Lung microvascular endothelial cell (primary cell): ENCODE measurements around the gene URM1. TPM values are rescaled to one million over a fixed set of nuclear protein-coding genes. Genes with fewer than 3 reads are reported as not detected.
"Not testable (repeated sequence)": the region's sequence is repeated elsewhere in the genome, so short reads cannot be mapped to it uniquely, and the experiment has no call there.

Experiments
- DNase-seq, 2 donors: peaks; one replicate each; pipeline versions ENCODE4 v3.0.0 to v3.0.0-alpha.2; 2010; ENCODE audit warnings: low read depth in 2 of 2
- total RNA-seq: library from RNA; depleted of rRNA; stranded (reverse); fragments of >200 nt; gene quantifications from 2 replicates; pipeline ENCODE4 v1.2.1, GENCODE V29; 2014

Gene URM1
- total RNA-seq: 36.0 and 46.4 TPM in 2 replicates

DNA sequence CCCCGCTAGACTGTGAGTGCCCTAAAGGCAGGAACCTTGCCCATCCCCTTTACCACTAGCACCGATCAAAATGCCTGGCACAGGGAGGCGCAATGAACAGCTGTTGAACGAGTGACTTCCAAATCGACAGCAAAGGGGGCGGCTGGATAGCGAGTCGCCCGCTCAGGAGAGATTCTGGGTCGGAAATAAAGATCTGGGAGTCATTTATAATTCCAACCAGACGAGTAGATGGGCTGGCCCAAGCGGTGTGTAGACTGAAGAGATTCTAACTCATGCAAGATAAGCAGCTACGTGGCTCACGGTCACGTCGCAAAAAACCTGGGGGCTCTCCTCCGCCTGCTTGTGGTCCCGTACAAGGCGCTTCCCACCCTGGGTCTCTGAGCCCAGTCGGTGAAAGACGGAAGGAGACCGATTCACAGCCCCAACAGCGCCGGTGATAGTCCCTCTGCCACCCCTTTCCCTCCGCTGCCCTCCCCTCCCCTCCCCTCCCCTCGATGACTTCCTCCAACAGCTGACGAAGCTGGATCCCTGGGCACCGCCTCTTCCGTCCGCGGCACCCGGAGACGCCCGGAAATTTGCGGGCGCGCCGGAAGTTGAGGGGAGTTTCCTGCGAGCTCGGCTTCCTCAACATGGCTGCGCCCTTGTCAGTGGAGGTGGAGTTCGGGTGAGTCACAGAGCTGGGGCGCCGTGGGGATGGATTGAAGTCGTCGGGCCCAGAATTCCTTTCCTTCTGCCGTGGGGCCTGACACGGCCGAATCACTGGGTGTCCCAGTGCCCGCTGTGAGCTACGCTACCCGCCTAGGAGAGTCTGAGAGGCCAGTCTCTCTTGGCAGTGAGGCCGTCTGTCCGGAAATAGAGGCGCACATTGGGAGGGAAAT, at the start of gene URM1:
Gene URM1, plus strand, starts transcription at position 623 of the 878 bp plus-strand sequence. Its CDS starts 7 bp downstream, at position 630.
- peak; percentile 96 to 97 for DNase-seq

GRCh38 chr9:128321879-128322403, 49.2 kb upstream of the URM1 start:
- DNase-seq: no peak

GRCh38 chr9:128322404-128323211, 48.6 kb upstream of the URM1 start, which contains the start of the genes COQ4 and TRUB2:
Gene COQ4, plus strand, starts transcription at chr9:128322839. Its CDS starts 20 bp downstream, at chr9:128322859.
Gene TRUB2, minus strand, starts transcription at chr9:128322447. Its CDS starts 39 bp downstream, at chr9:128322408.
- DNase-seq: peak; percentile 96 to 97

GRCh38 chr9:128323212-128323730, 47.9 kb upstream of the URM1 start:
- peak in 1 of 2 donors; percentile 58 for DNase-seq

GRCh38 chr9:128323791-128324190, 47.4 kb upstream of the URM1 start:
- no peak for DNase-seq

- DNase-seq: no peak
These were observed 46.8 kb upstream of the URM1 start for GRCh38 chr9:128324401-128324800.

DNA sequence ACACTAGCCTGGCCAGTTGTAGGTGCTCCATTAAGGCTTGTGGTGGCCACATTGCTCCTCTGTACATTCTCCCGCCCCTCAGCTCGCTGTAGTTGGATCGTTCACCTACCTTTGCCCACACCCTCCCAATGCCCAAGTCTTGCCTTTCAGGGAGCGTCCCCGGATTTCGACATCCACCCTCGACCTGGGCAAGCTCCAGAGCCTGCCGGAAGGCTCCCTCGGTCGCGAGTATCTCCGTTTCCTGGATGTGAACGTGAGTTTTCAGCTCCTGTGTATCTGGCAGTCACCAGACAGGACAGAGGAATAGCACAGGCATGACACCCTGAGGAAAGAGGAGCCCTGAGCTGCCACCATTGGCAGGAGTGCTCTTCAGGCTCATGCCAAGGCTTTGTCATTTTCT, 45.5 kb upstream of the URM1 start:
- DNase-seq: no peak

GRCh38 chr9:128333451-128333869, 37.7 kb upstream of the URM1 start:
- DNase-seq: no peak

DNA sequence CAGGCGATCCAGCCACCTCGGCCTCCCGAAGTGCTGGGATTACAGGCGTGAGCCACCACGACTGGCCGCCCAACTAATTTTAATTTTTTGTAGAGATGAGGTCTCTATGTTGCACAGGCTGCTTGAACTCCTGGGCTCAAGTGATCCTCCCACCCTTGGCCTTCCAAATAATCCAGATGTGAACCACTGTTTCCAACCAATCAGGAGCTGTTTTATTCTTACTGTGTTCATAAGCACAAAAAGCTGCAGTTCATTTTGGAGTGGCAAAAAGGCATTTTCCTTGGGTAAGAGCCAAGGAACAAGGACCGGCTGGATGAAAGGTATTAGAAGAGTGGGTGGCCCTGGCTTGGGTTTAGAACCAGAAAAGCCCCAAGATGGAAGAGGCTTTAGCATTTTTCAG, 36.0 kb upstream of the URM1 start:
- DNase-seq: no peak

DNA sequence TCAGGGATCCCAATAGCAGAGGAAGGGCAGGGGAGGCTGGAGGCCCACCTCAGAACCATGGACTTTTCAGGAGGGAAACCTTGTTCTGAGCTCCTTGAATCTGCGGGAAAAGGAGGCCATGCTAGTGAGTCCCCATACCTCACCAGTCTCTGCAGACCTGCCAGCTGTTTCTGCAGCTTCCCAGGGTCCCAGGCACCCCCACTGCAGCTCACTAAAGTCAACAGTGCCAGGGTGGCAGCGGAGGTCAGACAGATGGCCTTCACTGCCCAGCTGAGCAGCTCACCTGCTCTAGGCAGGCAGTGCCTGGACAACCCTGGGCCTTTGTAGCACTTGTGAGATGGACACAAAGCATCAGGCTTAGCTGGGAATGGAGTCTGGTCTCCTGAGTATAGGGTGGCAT, 35.3 kb upstream of the URM1 start:
- no peak for DNase-seq

DNA sequence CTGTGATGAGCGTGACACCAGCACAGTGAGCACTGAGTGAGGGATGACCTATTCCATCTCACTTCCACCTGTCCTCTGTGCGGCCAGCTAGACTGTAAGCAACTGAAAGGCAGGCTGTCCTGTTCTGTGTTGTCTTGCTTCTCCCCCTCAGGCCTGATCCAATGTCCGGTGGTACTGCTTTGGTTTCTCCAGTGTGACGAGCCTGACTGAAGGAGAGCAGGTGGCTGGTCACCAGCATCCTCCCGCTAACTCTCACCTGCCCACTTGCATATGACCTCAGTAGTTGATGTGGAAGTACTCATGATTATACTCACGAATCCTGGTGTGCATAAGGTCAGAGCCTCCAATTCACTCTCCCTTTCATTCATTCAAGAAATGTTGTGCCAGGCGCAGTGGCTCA, 33.2 kb upstream of the URM1 start:
- no peak for DNase-seq

DNA sequence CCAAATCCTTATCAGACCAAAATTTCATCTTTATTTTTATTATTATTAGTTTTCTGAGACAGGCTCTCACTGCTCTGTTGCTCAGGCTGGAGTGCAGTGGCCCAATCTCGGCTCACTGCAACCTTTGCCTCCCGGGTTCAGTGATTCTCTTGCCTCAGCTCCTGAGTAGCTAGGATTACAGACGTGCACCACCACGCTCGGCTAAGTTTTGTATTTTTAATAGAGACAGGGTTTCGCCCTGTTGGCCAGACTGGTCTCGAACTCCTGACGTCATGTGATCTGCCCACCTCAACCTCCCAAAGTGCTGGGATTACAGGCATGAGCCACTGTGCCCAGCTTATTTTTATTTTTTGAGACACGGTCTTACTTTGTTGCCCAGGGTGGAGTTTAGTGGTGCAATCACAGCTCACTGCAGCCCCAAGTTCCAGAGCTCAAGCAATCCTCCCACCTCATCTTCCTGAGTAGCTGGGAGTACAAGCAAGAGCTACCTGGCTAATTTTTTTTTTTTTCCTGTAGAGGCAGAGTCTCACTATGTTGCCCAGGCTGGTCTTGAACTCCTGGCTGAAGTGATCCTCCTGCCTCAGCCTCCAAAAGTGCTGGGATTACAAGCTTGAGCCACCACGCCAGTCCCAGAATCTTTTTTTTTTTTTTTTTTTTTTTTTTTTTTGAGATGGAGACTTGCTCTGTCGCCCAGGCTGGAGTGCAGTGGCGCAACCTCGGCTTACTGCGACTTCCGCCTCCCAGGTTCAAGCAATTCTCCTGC, 32.1 kb upstream of the URM1 start:
- DNase-seq: not testable (repeated sequence)

DNA sequence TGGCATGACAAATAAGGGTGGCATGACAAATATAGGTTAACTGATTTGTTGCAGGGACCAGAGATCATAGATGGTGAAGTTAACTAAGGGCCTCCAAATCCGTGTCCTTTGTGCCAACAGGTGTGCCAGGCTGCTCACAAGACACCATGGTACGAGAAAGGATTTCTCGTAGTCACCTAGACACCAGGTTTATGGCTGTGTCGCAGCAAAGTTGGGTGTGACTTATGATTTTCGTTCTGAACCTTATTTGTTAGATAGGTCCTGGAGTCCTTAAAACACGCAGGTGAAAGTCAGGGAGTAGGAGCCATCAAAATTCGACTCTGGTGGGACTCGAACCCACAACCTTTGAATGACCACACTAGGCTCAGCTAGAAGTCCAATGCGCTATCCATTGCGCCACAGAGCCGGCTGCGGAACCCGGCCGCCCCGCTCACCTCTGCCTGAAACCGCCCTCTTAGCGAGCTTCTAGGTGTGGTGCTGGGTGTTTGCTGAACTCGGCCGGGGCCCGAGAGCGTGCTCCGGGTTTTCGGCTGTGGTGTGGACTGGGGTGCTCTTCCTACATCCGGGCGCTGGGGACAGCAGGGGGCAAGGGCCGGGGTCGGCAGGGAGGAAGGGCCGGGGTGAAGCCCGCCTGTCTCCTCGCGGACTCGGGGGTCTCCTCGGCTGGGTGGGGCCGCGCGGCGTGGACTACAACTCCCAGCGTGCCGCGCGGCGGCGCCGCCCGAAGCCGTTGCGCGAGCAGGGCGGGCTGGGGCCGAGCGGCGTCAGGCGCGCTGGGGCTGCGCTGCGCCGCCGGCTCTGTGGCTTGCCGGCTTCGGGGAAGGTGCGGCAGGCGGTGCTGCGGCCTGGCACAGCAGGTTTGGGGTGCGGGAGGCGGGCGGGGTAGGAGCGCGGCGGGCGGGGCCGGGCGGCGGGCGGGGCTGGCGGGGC, 31.1 kb upstream of the URM1 start, which contains the start of gene SLC27A4:
Gene SLC27A4, plus strand, starts transcription at position 767 of the 930 bp plus-strand sequence. CDS start 2,606 bp downstream, outside the sequence.
- peak; percentile 79 to 83 for DNase-seq

DNA sequence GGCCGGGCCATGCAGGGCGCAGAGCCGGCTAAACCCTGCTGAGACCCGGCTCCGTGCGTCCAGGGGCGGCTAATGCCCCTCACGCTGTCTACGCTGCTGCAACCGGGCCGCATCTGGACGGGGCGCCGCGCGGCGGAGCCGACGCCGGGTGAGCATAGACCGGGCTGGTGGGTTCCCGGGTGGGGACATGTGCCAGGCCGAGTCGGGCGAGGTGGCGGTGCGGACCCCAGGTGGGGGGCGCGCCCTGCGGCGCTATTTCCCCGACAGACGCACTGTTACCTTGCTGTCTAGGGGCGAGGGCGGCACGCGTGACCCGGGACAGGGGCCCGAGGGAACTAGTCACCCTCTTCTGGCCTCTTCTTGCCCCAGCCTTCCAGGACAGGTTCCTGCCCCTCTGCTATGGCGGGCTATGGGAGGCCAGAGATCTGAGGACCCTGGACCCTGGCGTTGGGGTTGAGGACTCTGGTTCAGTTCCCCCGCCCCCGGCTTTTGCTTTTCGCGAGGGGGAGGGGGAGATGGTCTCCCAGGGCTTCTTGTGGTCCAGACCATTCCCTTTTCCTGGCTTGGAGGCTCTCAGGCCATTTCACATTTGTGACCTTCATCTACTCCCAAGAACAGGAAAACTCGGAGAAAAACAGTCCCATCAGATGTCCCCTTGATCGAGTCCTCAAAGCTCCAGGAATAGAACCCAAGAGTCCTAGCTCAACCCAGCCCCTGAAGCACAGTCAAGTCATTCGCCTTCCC, 30.3 kb upstream of the URM1 start:
- peak in 1 of 2 donors; percentile 11 for DNase-seq

DNA sequence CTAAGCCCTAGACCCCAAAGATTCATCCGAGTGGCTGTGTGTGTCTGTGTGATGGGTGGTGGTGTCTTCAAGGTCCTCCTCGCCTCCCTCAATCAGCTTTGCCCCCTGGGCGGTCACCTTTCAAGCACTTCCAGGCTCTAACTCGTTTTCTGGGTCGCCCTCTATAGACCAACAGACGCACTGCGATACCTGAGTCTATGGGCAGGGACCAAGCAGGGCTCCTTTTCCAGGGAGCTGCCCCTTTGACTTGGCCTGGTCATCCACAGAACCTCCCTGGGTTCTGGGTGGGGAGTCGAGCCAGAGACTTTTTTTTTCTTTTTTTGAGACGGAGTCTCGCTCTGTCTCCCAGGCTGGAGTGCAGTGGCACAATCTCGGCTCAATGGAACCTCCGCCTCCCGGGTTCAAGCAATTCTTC, 29.7 kb upstream of the URM1 start:
- peak; percentile 77 to 79 for DNase-seq

DNA sequence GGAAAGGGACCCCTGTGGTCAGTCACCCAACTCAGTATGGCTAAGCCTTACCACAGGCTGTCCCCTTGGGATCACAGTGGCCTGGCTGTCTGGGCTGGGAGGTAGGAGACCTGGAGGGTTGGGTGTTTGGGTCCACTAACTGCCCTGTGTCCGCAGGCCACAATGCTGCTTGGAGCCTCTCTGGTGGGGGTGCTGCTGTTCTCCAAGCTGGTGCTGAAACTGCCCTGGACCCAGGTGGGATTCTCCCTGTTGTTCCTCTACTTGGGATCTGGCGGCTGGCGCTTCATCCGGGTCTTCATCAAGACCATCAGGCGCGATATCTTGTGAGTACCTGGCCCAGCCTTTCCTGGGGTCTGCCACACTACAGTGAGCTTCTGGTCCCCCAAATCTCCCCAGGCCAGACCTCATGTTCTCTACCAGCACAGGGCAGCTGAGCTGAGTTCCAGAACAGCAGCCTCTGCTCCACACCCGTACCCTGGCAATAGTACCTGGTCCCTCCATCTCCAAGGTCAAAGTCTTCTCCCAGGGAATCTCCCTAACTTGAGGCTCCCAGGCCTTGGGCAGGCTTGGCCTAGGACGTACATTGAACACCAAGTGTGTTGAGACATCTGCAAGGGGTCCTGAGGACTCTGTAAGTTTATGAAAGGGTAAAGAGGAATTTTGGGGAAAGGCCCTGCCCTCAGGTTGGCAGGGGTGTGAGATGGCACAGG, 28.0 kb upstream of the URM1 start:
- no peak for DNase-seq

DNA sequence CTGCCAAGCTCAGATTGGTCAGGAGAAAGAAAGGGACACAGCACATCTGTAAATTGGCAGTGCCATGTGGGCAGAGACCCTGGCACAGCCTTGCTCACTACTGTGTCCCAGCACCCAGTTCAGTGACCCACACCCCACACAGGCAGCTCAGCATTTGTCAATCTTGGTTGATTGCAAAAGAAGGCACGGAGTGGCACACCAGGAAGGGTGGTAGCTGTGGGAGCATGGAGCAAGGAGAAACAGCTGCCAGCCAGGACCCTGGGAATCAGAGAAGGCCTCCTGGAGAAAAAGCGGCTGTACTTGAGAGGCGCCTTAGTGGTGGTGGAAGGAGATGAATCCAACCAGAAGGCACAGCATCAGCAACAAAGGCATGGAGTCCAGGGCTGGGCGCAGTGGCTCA, 27.3 kb upstream of the URM1 start:
- DNase-seq: no peak

- no peak for DNase-seq
These were observed 26.1 kb upstream of the URM1 start for GRCh38 chr9:128344931-128345605.
